ENCODE data around the gene RNF144A. TPM values are rescaled to one million over a fixed set of nuclear protein-coding genes. Genes with fewer than 3 reads are reported as not detected.

The RNF144A gene
- total and polyA plus RNA-seq, 10 of the 15 experiments (the other 5 are each of a cell fraction or from before 2014, with no cell fraction given): 0.02 to 12.1 (median 0.48) TPM; not detected in 1

- TF ChIP-seq SKIL (IDR thresholded peaks at IDR 0.05; ENCODE audit: low read depth, poor library complexity, severe bottlenecking) (no peak), JUNB (IDR thresholded peaks at IDR 0.05) (no peak), BCLAF1 (IDR thresholded peaks at IDR 0.05) (no peak), POLR2A (IDR thresholded peaks at IDR 0.05; ENCODE audit: low read depth, low read length) (no peak), IRF3 (IDR thresholded peaks at IDR 0.05) (no peak), SMAD1 (IDR thresholded peaks at IDR 0.05; ENCODE audit: low read depth, partially characterized antibody) (no peak), ETV6 (conservative IDR thresholded peaks at IDR 0.05 in 1 of 2, IDR thresholded peaks at IDR 0.05 in 1 of 2; ENCODE audit: borderline replicate concordance in 1 of 2, low read depth in 1 of 2) (no peak)
Observed at GRCh38 chr2:7073901-7074300, 156.7 kb downstream of the RNF144A start (continued).
